ENCODE measurements around the gene SCN2B. TPM values are rescaled to one million over a fixed set of nuclear protein-coding genes. Genes with fewer than 3 reads are reported as not detected.

The SCN2B gene
- total RNA-seq, result 5.8 TPM

DNA sequence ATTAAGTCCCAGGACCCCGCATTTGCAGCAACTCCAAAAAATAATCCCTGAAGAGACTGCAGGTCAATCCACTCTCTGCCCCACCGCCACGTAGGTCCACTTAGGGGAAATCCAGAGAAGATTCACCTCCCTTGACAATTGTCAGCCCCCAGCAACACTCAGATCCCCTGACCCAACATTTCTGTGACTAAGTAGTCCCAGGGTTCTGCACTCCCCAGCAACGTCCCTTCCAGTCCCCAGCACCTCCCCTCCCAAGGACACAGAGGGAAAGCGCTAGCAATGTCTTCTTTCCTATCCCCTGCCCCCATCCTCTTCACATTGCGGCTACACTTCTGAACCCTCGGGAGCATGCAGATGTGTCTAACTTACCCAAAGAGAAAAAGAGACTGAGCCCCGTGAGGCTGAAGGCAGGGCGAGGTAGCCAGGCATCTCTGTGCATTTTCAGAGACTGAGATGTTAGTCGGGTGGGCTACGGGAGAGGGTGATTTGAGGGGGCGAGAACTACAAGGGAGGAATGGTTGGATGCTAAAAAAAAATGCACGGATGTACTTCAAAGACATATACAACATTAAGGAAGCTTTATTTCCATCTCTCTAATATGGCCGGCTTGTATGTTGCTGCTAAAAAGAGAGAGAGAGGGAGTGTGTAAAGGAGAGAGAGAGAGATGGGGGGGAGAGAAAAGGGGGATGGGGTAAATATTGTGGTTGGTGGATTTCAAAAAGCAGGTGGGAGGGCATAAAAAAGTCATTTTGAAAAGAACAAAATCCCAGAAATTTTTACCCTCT is at the start of gene SCN2B:
Gene SCN2B, minus strand, starts transcription at position 647 of the 785 bp plus-strand sequence. Its CDS starts 208 bp downstream, at position 439.
- no peak for DNase-seq

DNA sequence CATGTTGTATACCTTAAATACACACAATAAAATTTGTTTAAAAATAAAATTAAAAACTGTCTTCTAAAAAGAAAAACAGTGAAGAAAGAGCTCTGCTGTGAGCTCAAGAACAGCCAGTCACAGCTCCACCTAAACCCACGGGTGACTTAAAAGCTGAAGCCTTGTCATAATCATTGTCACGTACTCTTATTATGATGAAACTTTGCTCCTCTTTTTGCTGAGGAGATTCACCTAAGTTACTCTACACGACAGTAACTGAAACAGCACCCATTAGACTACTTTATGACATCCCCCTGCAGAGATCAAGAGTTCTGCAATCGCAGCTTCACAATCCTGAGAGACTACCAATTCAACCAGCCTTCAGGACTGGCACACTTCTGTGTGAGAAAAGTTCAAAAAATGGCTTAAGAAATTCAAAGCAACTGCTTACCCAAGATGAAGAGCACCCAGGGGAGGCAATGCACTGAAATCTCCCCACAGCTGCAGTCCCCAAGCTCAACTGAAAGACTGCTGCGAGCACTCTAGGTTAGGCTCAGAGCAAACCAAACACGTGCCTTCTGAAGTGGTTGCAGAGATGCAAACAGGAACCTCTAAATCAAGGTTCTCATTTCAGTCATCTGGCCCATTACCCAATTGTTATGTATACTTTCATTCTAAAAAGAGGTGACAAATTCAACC is 48.2 kb upstream of the SCN2B start, which contains the start of gene JAML:
Gene JAML, minus strand, starts transcription at position 501 of the 678 bp plus-strand sequence. CDS start 10,145 bp downstream, outside the sequence.
- no peak for DNase-seq

- DNase-seq, result no peak
These were observed 47.6 kb upstream of the SCN2B start for GRCh38 chr11:118223992-118224391.

GRCh38 chr11:118223570-118223969 is 47.1 kb upstream of the SCN2B start:
- no peak for DNase-seq

- DNase-seq, result no peak
These were observed 46.0 kb upstream of the SCN2B start for GRCh38 chr11:118222437-118222836.

- DNase-seq, result no peak
These were observed 45.0 kb upstream of the SCN2B start for GRCh38 chr11:118221419-118221818.

- no peak for DNase-seq
These were observed 43.3 kb upstream of the SCN2B start for GRCh38 chr11:118219732-118220131.

- no peak for DNase-seq
These were observed 42.8 kb upstream of the SCN2B start for GRCh38 chr11:118219244-118219643.

- DNase-seq, result no peak
These were observed 41.1 kb upstream of the SCN2B start for GRCh38 chr11:118217575-118217974.

- no peak for DNase-seq
These were observed 40.4 kb upstream of the SCN2B start for GRCh38 chr11:118216621-118217481.

DNA sequence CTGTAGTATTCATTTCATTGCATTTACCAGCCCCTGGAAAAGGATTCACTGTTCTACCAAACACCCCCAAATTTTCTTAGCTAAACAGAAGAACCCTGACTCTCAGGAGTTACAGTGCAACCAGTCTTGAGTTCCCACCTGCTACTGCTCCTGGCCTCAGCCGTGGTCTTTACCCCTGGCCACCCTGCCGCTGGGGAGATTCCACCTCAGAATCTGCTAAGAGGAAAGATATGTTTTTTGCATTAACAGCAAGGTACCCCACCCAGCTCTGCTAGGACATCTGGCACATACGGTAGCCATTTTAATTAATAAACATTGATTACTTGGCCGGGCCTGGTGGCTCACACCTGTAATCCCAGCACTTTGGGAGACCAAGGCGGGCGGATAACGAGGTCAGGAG is 39.3 kb upstream of the SCN2B start:
- no peak for DNase-seq

GRCh38 chr11:118215262-118215661 is 38.8 kb upstream of the SCN2B start:
- no peak for DNase-seq

- DNase-seq, result no peak
These were observed 37.9 kb upstream of the SCN2B start for GRCh38 chr11:118214210-118214914.

- no peak for DNase-seq
These were observed 37.3 kb upstream of the SCN2B start for GRCh38 chr11:118213781-118214180.

DNA sequence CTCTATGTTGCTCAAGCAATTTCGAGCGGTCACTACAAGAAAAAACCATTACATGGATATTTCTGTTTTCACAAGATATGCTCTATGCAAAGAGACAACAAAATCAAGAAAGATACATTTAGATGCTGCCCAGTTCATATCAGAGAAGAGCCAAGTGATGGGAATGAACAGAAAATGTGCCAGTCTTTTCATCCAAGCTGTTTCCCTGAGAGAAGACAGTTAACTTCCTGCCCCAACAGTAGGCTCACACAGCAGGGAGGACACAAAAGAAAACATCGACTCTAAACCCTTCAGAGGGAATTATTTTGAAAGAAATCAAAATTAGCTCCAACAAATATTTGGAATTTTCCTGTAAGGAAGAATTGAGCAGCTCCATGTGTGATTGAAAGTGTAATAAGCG is 36.8 kb upstream of the SCN2B start:
- DNase-seq, result no peak

DNA sequence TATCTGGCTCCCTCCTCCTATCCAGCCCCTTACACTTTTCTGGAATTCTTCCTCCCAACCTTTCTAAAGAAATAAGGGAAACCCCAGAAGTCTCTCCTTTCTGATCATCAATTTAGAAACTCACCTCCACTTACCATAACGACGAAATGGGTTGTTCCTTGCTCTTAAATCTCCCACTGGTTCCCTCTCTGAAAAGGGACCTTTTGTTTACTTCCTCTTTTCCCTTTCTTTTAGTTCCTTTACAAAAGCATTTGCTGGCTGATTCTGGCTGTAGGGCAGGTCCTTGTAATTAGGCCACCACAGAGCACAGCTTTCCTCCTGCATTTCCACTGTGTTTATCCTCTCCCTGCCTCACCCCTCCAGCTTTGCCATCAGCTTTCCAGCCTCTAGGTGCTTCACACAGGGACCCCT is 36.3 kb upstream of the SCN2B start:
- no peak for DNase-seq

DNA sequence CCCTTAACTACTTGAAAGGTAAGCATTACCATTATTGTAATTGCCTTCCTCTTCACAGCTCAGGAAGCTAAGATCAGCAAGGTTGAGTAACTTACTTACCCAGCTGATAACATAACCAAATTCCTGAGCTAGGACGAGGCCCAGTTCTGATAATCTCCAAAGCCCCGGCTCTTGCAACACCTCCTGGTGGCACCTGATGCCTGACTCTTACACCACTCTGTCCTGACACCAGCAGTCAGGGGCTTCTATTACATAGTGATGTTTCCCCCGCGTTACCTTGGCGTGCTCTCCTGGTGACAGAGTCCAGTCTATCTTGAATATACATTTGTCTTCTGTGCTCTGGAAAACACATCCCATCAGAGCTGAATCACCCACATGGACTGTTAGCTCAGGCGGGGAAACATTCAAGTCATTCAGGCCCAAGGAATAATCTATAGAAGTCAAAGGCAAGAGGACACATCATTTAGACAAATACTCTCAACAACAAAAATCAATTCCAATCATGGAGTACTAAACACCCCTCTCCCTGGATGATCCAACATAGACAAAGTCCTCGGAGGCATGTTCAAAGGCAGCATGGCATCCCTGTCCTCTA is 35.8 kb upstream of the SCN2B start:
- DNase-seq, result no peak

DNA sequence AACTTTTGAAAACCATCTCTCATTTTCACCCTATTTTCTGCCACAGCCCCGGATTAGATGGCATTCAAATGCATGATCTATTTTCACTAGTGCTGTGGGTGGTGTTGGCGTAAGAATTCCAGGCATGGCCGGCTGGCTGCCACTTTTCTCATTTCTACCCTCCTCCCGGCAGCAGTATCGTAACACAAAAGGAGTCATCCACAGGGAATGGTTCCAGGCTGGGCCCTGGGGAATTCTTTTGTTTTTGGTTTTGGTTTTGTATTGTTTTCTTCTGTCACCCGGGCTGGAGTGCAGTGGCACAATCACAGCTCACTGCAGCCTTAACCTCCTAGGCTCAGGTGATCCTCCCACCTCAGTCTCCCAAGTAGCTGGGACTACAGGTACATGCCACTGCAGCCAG is 34.6 kb upstream of the SCN2B start:
- DNase-seq, result peak; percentile 35

- no peak for DNase-seq
These were observed 33.9 kb upstream of the SCN2B start for GRCh38 chr11:118210323-118210722.

DNA sequence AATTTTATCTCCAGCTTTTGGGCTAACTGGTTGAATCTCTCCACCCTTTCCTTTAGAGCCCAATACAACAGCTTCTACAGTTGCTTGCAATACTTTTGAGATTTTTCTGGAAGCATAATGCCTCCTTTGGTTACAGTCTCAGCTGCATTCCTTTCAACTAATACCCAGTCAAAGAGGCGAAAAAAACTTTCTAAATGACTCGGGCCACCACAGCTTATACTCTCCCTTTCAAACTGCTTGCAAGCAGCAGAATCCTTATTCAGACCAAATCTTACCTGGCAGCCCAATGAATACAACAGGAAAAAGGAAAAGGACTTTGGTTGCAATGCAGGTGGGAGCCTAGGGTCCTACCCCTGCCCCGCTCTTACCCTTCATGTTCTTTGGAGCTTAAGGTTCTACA is 32.6 kb upstream of the SCN2B start:
- no peak for DNase-seq

GRCh38 chr11:118207079-118207478 is 30.6 kb upstream of the SCN2B start:
- DNase-seq, result no peak
